H4 (cell line): ENCODE measurements around the gene NEUROD1. TPM values are rescaled to one million over a fixed set of nuclear protein-coding genes. Genes with fewer than 3 reads are reported as not detected.

ENCODE experiments used
- DNase-seq: peaks from one replicate; pipeline ENCODE4 v3.0.0-alpha.2; 2015; ENCODE audit warnings: low spot score
- total RNA-seq: library from RNA; depleted of rRNA; stranded (reverse); fragments of >200 nt; shearing (Covaris generic); gene quantifications from 2 replicates; pipeline ENCODE4 v1.2.3, GENCODE V29; 2014; rRNA removed

Gene NEUROD1
- total RNA-seq, 1 experiment from 2014 or later, result 0.10 TPM

- DNase-seq, result no peak
Observed at GRCh38 chr2:181642086-181642485, 38.2 kb downstream of the NEUROD1 start.

- DNase-seq, result no peak
Observed at GRCh38 chr2:181639686-181640085, 40.6 kb downstream of the NEUROD1 start.

- no peak for DNase-seq
Observed at GRCh38 chr2:181632733-181633401, 47.5 kb downstream of the NEUROD1 start.

GRCh38 chr2:181628590-181629585 lies 51.4 kb downstream of the NEUROD1 start:
- no peak for DNase-seq

- DNase-seq, result peak; percentile 37
Observed at GRCh38 chr2:181627545-181627944, 52.8 kb downstream of the NEUROD1 start.

- DNase-seq, result no peak
Observed at GRCh38 chr2:181626671-181627070, 53.6 kb downstream of the NEUROD1 start.

Other genes with a start within 250 kb of the NEUROD1 start
- 47.6 and 59.4 TPM in 2 replicates for gene ITGA4, start 223.1 kb downstream of the NEUROD1 start, total RNA-seq
- gene CERKL, start 23.4 kb downstream of the NEUROD1 start, total RNA-seq, result 0.06 and 0.85 TPM in 2 replicates
- gene ITPRID2, start 211.2 kb upstream of the NEUROD1 start, total RNA-seq, result 68.5 and 95.2 TPM in 2 replicates